ENCODE results near the gene DNAAF8.
"Not testable (repeated sequence)": the region's sequence is repeated elsewhere in the genome, so short reads cannot be mapped to it uniquely, and the experiment has no call there.

Gene DNAAF8

GRCh38 chr16:4737545-4737944, 3.2 kb downstream of the DNAAF8 start:
- Histone ChIP-seq H3K27ac (ENCODE audit: low read length) (no peak overlapping the region), H3K9me3 (replicated peaks; ENCODE audit: insufficient read depth, low read length) (no peaks in the 10 kb centered on the region), H3K9me2 (replicated peaks; ENCODE audit: insufficient read depth, low read length) (no peaks in the 10 kb centered on the region), H3K36me3 (replicated peaks; ENCODE audit: insufficient read depth, low read length) (no peaks in the 10 kb centered on the region), H4K20me1 (ENCODE audit: insufficient read depth, low read length) (no peaks in the 10 kb centered on the region), H3K4me2 (ENCODE audit: low read depth, low read length) (no peak overlapping the region), H3K4me1 (ENCODE audit: low read length) (peaks cover 5% of the 10 kb centered on the region; the same call in 1 of the 2 replicates), H2AFZ (ENCODE audit: low read length) (no peak overlapping the region), H3K79me2 (ENCODE audit: low read length) (peaks cover 6% of the 10 kb centered on the region), H3K4me3 (ENCODE audit: low read length) (no peak overlapping the region), H3K9ac (ENCODE audit: low read length) (no peak overlapping the region), H3K27me3 (replicated peaks; ENCODE audit: insufficient read depth, low read length) (no peaks in the 10 kb centered on the region), H3F3A (ENCODE audit: insufficient read depth, low read length) (peaks cover 4% of the 10 kb centered on the region)
- TF ChIP-seq EZH2 (optimal IDR thresholded peaks at IDR 0.05; ENCODE audit: low read depth, low read length) (no peak), EZH2phosphoT487 (IDR thresholded peaks at IDR 0.05; ENCODE audit: low read length) (no peak), CTCF (IDR thresholded peaks at IDR 0.05; ENCODE audit: low read length) (no peak)
- DNase-seq, result no peak

DNA sequence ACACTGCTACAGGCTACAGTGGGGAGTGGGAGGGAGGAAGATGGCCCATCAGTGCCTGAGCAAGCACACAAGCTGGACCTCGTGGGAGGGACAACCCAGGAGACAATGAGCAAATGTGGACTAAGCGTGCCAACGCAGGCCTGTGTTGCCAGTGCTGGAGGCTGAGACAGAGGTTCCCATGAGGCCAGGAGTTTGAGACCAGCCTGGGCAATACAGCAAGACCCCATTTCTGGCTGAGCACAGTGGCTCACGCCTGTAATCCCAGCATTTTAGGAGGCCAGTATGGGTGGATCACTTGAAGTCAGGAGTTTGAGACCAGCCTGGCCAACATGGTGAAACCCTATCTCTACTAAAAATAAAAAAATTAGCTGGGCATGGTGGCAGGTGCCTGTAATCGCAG, 4.0 kb downstream of the DNAAF8 start:
- H4K20me1 ChIP-seq (ENCODE audit: insufficient read depth, low read length); DNase-seq; H2AFZ ChIP-seq (ENCODE audit: low read length); H3K79me2 ChIP-seq (ENCODE audit: low read length); H3K9me2 ChIP-seq (replicated peaks; ENCODE audit: insufficient read depth, low read length); H3K9ac ChIP-seq (ENCODE audit: low read length); H3K36me3 ChIP-seq (replicated peaks; ENCODE audit: insufficient read depth, low read length); H3K27ac ChIP-seq (ENCODE audit: low read length); H3K4me3 ChIP-seq (ENCODE audit: low read length); H3K4me1 ChIP-seq (ENCODE audit: low read length); H3K27me3 ChIP-seq (replicated peaks; ENCODE audit: insufficient read depth, low read length); H3K9me3 ChIP-seq (replicated peaks; ENCODE audit: insufficient read depth, low read length); H3K4me2 ChIP-seq (ENCODE audit: low read depth, low read length); H3F3A ChIP-seq (ENCODE audit: insufficient read depth, low read length): not testable (repeated sequence)

GRCh38 chr16:4743226-4743878, 9.0 kb downstream of the DNAAF8 start:
- H3K79me2 ChIP-seq (ENCODE audit: low read length), result no peaks in the 10 kb centered on the region
- TF ChIP-seq EZH2 (optimal IDR thresholded peaks at IDR 0.05; ENCODE audit: low read depth, low read length) (no peak), EZH2phosphoT487 (IDR thresholded peaks at IDR 0.05; ENCODE audit: low read length) (no peak)
- no peaks in the 10 kb centered on the region for H4K20me1 ChIP-seq (ENCODE audit: insufficient read depth, low read length)
- H3K4me3 ChIP-seq (ENCODE audit: low read length), result no peak overlapping the region
- H3K4me2 ChIP-seq (ENCODE audit: low read depth, low read length), result no peak overlapping the region
- no peaks in the 10 kb centered on the region for H3K9me3 ChIP-seq (replicated peaks; ENCODE audit: insufficient read depth, low read length)
- H3K9ac ChIP-seq (ENCODE audit: low read length), result no peak overlapping the region
- peaks cover 10% of the 10 kb centered on the region for H3K4me1 ChIP-seq (ENCODE audit: low read length)
- H3K27me3 ChIP-seq (replicated peaks; ENCODE audit: insufficient read depth, low read length), result no peaks in the 10 kb centered on the region
- H3K9me2 ChIP-seq (replicated peaks; ENCODE audit: insufficient read depth, low read length), result no peaks in the 10 kb centered on the region
- no peaks in the 10 kb centered on the region for H3K36me3 ChIP-seq (replicated peaks; ENCODE audit: insufficient read depth, low read length)
- DNase-seq, result no peak
- H3K27ac ChIP-seq (ENCODE audit: low read length), result no peak overlapping the region
- H3F3A ChIP-seq (ENCODE audit: insufficient read depth, low read length), result peaks cover 9% of the 10 kb centered on the region; the same call in 1 of the 2 replicates
- no peak overlapping the region for H2AFZ ChIP-seq (ENCODE audit: low read length)

DNA sequence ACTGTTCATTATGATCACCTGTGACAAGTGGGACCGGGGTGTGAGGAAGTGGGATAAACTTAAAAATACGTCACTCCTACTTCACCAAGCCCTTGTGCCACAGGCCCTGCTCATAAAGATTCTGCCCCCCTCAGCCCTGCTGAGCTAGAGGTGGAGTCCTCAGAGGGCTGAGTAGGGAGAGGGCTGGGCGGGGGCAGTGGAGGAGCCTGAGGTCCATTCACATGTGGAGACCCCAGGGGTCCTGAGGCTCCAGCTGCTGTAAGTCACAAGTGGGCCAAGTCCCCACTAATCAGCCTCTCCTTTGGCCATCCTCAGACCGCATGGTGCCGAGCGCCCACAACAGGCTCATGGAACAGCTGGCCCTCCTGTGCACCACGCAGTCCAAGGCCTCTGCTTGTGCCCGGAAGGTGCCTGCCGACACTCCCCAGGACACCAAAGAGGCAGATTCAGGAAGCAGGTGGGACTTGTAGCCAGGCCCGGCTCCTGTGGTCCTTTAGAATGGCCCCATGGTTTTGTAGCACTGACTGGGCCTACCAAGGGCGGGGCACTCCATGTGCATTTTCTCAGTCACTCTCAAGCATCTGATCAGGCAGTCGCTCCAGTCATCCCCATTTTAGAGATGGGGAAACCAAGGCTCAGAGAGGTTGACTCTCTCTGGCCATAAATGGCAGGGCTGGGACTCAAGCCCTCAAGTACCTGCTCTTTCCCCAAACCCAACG, 10.4 kb downstream of the DNAAF8 start:
- Histone ChIP-seq H3K9me2 (replicated peaks; ENCODE audit: insufficient read depth, low read length) (no peaks in the 10 kb centered on the region), H3F3A (ENCODE audit: insufficient read depth, low read length) (peaks cover 15% of the 10 kb centered on the region; the same call in 1 of the 2 replicates), H3K9ac (ENCODE audit: low read length) (no peak overlapping the region), H3K4me1 (ENCODE audit: low read length) (peaks cover 16% of the 10 kb centered on the region), H3K36me3 (replicated peaks; ENCODE audit: insufficient read depth, low read length) (no peaks in the 10 kb centered on the region), H2AFZ (ENCODE audit: low read length) (no peak overlapping the region), H3K9me3 (replicated peaks; ENCODE audit: insufficient read depth, low read length) (no peaks in the 10 kb centered on the region), H3K4me2 (ENCODE audit: low read depth, low read length) (no peak overlapping the region), H3K27ac (ENCODE audit: low read length) (no peak overlapping the region), H3K79me2 (ENCODE audit: low read length) (no peaks in the 10 kb centered on the region), H3K27me3 (replicated peaks; ENCODE audit: insufficient read depth, low read length) (no peaks in the 10 kb centered on the region), H4K20me1 (ENCODE audit: insufficient read depth, low read length) (no peaks in the 10 kb centered on the region), H3K4me3 (ENCODE audit: low read length) (no peak overlapping the region)
- DNase-seq, result no peak
- TF ChIP-seq CTCF (IDR thresholded peaks at IDR 0.05; ENCODE audit: low read length), result no peak
- no peak for TF ChIP-seq EZH2 (optimal IDR thresholded peaks at IDR 0.05; ENCODE audit: low read depth, low read length)
- no peak for TF ChIP-seq EZH2phosphoT487 (IDR thresholded peaks at IDR 0.05; ENCODE audit: low read length)

Measured in MM.1S (cell line).